H1 (cell line): ENCODE measurements around the gene P2RX2. TPM values are rescaled to one million over a fixed set of nuclear protein-coding genes. Genes with fewer than 3 reads are reported as not detected.

ENCODE experiments used
- CTCF ChIA-PET: fragments of 300-600 bp; sonication (Branson Sonifier 250); formaldehyde crosslinking; loops from one replicate; lab custom pipeline; 2021; ENCODE audit not compliant: partially characterized antibody; lab: Charles Lee
- POLR2A ChIA-PET: fragments of 300-600 bp; sonication (Branson Sonifier 250); formaldehyde crosslinking; loops from one replicate; lab custom pipeline; 2021; ENCODE audit warnings: inconsistent platforms; ENCODE audit not compliant: partially characterized antibody; lab: Charles Lee
- DNase-seq, 2 experiments: peaks; one replicate each; pipeline versions ENCODE4 v3.0.0 to v3.0.0-alpha.2; 2010 to 2022; ENCODE audit warnings: low spot score in 2 of 2, low read depth in 1 of 2, mixed read lengths in 1 of 2
- FAIRE-seq: peaks from 2 replicates; lab custom pipeline; 2011; peaks lifted over from hg19 to GRCh38; lab: Jason Lieb, UNC
- H2AFZ ChIP-seq: 2 replicates; pipeline ENCODE4 v1.8.1; 2012; ENCODE audit warnings: low read length, inconsistent platforms
- H2AK5ac ChIP-seq: 2 replicates; pipeline ENCODE4 v1.6.1; 2013; ENCODE audit warnings: low read depth, low read length
- H2BK120ac ChIP-seq: replicated peaks from 2 replicates; pipeline ENCODE3; 2013; ENCODE audit warnings: low read depth, low read length, inconsistent platforms
- H2BK12ac ChIP-seq: 2 replicates; pipeline ENCODE4 v1.6.1; 2013; ENCODE audit warnings: low read depth, low read length
- H2BK15ac ChIP-seq: 2 replicates; pipeline ENCODE4 v1.6.1; 2013; ENCODE audit warnings: low read length
- H2BK20ac ChIP-seq: 2 replicates; pipeline ENCODE4 v1.6.1; 2013; ENCODE audit warnings: low read length
- H2BK5ac ChIP-seq: 2 replicates; pipeline ENCODE4 v1.6.1; 2013; ENCODE audit warnings: low read depth, low read length
- H3K14ac ChIP-seq: 2 replicates; pipeline ENCODE4 v1.6.1; 2013; ENCODE audit warnings: inconsistent platforms; ENCODE audit not compliant: insufficient read length
- H3K18ac ChIP-seq: 2 replicates; pipeline ENCODE4 v1.6.1; 2013; ENCODE audit warnings: low read length; ENCODE audit errors: extremely low read depth
- H3K23ac ChIP-seq: 2 replicates; pipeline ENCODE4 v1.6.1; 2013; ENCODE audit warnings: inconsistent platforms; ENCODE audit not compliant: insufficient read length
- H3K23me2 ChIP-seq: 2 replicates; pipeline ENCODE4 v1.6.1; 2013; ENCODE audit warnings: low read depth, low read length
- H3K27ac ChIP-seq: 2 replicates; pipeline ENCODE4 v1.6.1; 2011; ENCODE audit warnings: low read depth, low read length, inconsistent platforms
- H3K27me3 ChIP-seq, 4 experiments: replicated peaks in 1 of 4; 1 replicate in 1 of 4; 2 replicates in 3 of 4; pipeline versions ENCODE4 v1.6.1 to v1.8.1; 2011 to 2013; ENCODE audit warnings: low read length in 3 of 4, mild to moderate bottlenecking in 3 of 4, inconsistent platforms in 2 of 4, mixed read lengths in 2 of 4, moderate library complexity in 1 of 4; ENCODE audit not compliant: control insufficient read depth in 3 of 4, insufficient read depth in 3 of 4; ENCODE audit errors: extremely low read depth in 1 of 4
- H3K36me3 ChIP-seq, 4 experiments: 2 replicates each; pipeline versions ENCODE4 v1.6.1 to v1.8.1; 2011 to 2013; ENCODE audit warnings: mild to moderate bottlenecking in 4 of 4, low read length in 3 of 4, moderate library complexity in 2 of 4, control low read depth in 1 of 4, inconsistent platforms in 1 of 4; ENCODE audit not compliant: insufficient read depth in 4 of 4, control insufficient read depth in 2 of 4
- H3K4ac ChIP-seq: replicated peaks from 2 replicates; pipeline ENCODE3; 2013; ENCODE audit warnings: low read length, low read depth, mixed read lengths, inconsistent platforms; ENCODE audit not compliant: insufficient read length
- H3K4me1 ChIP-seq, 4 experiments: replicated peaks in 1 of 4; 1 replicate in 1 of 4; 2 replicates in 3 of 4; pipeline versions ENCODE4 v1.6.1 to v1.8.1; 2011 to 2013; ENCODE audit warnings: low read length in 3 of 4, inconsistent platforms in 2 of 4, mixed read lengths in 1 of 4; ENCODE audit not compliant: insufficient read depth in 4 of 4, control insufficient read depth in 3 of 4
- H3K4me2 ChIP-seq, 2 experiments: 2 replicates each; pipeline versions ENCODE4 v1.6.1 to v1.8.1; 2011 to 2013; ENCODE audit warnings: low read depth in 2 of 2, low read length in 2 of 2, control low read depth in 1 of 2, inconsistent platforms in 1 of 2, mild to moderate bottlenecking in 1 of 2; ENCODE audit not compliant: insufficient read depth in 1 of 2
- H3K4me3 ChIP-seq, 4 experiments: fragments of 200-600, 300-600 bp in 1 of 4; sonication (generic), shearing (Covaris generic), sonication (Bioruptor Twin) in 1 of 4; 2 replicates each; pipeline versions ENCODE4 v1.5.1 to v1.8.1; 2011 to 2016; ENCODE audit warnings: low read length in 4 of 4, low read depth in 3 of 4, control low read depth in 2 of 4, inconsistent platforms in 2 of 4, mild to moderate bottlenecking in 2 of 4, mixed read lengths in 1 of 4, moderate library complexity in 1 of 4; ENCODE audit not compliant: insufficient read depth in 2 of 4; ENCODE audit errors: extremely low read depth in 1 of 4
- H3K56ac ChIP-seq: replicated peaks from 2 replicates; pipeline ENCODE3; 2013; ENCODE audit warnings: low read depth, mild to moderate bottlenecking, mixed read lengths, low read length, inconsistent platforms; ENCODE audit not compliant: insufficient read length
- H3K79me1 ChIP-seq: 2 replicates; pipeline ENCODE4 v1.6.1; 2013; ENCODE audit warnings: low read depth, low read length, control low read depth
- H3K79me2 ChIP-seq, 2 experiments: 2 replicates each; pipeline versions ENCODE4 v1.6.1 to v1.8.1; 2012 to 2013; ENCODE audit warnings: low read length in 2 of 2, mild to moderate bottlenecking in 2 of 2, inconsistent platforms in 1 of 2; ENCODE audit not compliant: insufficient read depth in 2 of 2, control insufficient read depth in 1 of 2
- H3K9ac ChIP-seq, 4 experiments: replicated peaks in 1 of 4; 1 replicate in 1 of 4; 2 replicates in 3 of 4; pipeline versions ENCODE4 v1.6.1 to v1.8.1; 2011 to 2013; ENCODE audit warnings: low read depth in 3 of 4, low read length in 3 of 4, control low read depth in 2 of 4, mild to moderate bottlenecking in 2 of 4, moderate library complexity in 2 of 4, inconsistent platforms in 1 of 4; ENCODE audit errors: extremely low read depth in 1 of 4
- H3K9me3 ChIP-seq, 2 experiments: 2 replicates each; pipeline versions ENCODE4 v1.6.1 to v1.8.1; 2012 to 2013; ENCODE audit warnings: mild to moderate bottlenecking in 2 of 2, moderate library complexity in 2 of 2, control low read depth in 1 of 2, inconsistent platforms in 1 of 2, low read depth in 1 of 2, low read length in 1 of 2, mixed read lengths in 1 of 2; ENCODE audit not compliant: insufficient read depth in 2 of 2
- H4K20me1 ChIP-seq, 2 experiments: replicated peaks in 1 of 2; 2 replicates each; pipeline versions ENCODE3 to v1.8.1; 2011 to 2013; ENCODE audit warnings: inconsistent platforms in 2 of 2, low read length in 2 of 2, mild to moderate bottlenecking in 1 of 2; ENCODE audit not compliant: insufficient read depth in 2 of 2, control insufficient read depth in 1 of 2
- H4K5ac ChIP-seq: 2 replicates; pipeline ENCODE4 v1.6.1; 2013; ENCODE audit warnings: low read length, low read depth, mixed read lengths, inconsistent platforms; ENCODE audit not compliant: insufficient read length
- H4K8ac ChIP-seq: 2 replicates; pipeline ENCODE4 v1.8.0; 2013; ENCODE audit warnings: mild to moderate bottlenecking, moderate library complexity, low read length, inconsistent platforms; ENCODE audit not compliant: insufficient read depth; ENCODE audit errors: extremely low read depth
- H4K91ac ChIP-seq: replicated peaks from 2 replicates; pipeline ENCODE3; 2013; ENCODE audit warnings: low read length, mixed read lengths, inconsistent platforms; ENCODE audit not compliant: insufficient read length
- BCL11A ChIP-seq, 2 experiments: IDR thresholded peaks; one replicate each; pipeline ENCODE4 v1.6.1; 2011; ENCODE audit warnings: low read depth in 2 of 2, low read length in 2 of 2, mild to moderate bottlenecking in 2 of 2
- CTBP2 ChIP-seq: IDR thresholded peaks from 2 replicates; pipeline ENCODE4 v1.7.0; 2011; ENCODE audit warnings: borderline replicate concordance, mild to moderate bottlenecking, moderate library complexity, mixed read lengths, low read length; ENCODE audit not compliant: insufficient read depth, insufficient read length
- HDAC2 ChIP-seq, 2 experiments: fragments of 300-600 bp in 1 of 2; sonication (generic) in 1 of 2; IDR thresholded peaks; 2 replicates each; pipeline ENCODE4 v1.6.1; 2011 to 2012; ENCODE audit warnings: low read depth in 2 of 2, low read length in 2 of 2, mild to moderate bottlenecking in 2 of 2, moderate library complexity in 2 of 2, borderline replicate concordance in 1 of 2, inconsistent platforms in 1 of 2
- PHF8 ChIP-seq: fragments of 200-600 bp; sonication (generic); conservative IDR thresholded peaks from 2 replicates; pipeline ENCODE4 v1.7.1; 2012; ENCODE audit warnings: low read depth, mild to moderate bottlenecking, inconsistent platforms, low read length, moderate library complexity
- POLR2AphosphoS5 ChIP-seq: IDR thresholded peaks from 2 replicates; pipeline ENCODE4 v1.6.1; 2011; ENCODE audit warnings: low read depth, low read length
- RNF2 ChIP-seq: fragments of 200-900, 300-1000 bp; sonication (generic); IDR thresholded peaks from 2 replicates; pipeline ENCODE4 v1.7.1; 2016; ENCODE audit warnings: borderline replicate concordance, low read depth, mild to moderate bottlenecking, antibody characterized with exemption, low read length; ENCODE audit not compliant: poor library complexity, severe bottlenecking; ENCODE audit errors: missing control alignments
- RXRA ChIP-seq: IDR thresholded peaks from 2 replicates; pipeline ENCODE4 v1.6.1; 2011; ENCODE audit warnings: low read depth, mild to moderate bottlenecking, low read length, moderate library complexity; ENCODE audit not compliant: insufficient read depth
- SIX5 ChIP-seq: IDR thresholded peaks from 2 replicates; pipeline ENCODE4 v1.6.1; 2011; ENCODE audit warnings: mild to moderate bottlenecking, low read depth, low read length
- SP4 ChIP-seq: IDR thresholded peaks from 2 replicates; pipeline ENCODE4 v1.6.1; 2012; ENCODE audit warnings: low read length, inconsistent platforms
- SRF ChIP-seq: IDR thresholded peaks from 2 replicates; pipeline ENCODE4 v1.6.1; 2011; ENCODE audit warnings: mild to moderate bottlenecking, low read depth, low read length, moderate library complexity
- WGBS, 2 experiments: shearing (Covaris generic) in 1 of 2; methylation state at CpG; one replicate each; pipeline versions ENCODE4 v1.1.6 to v1.1.7; 2013 to 2015; ENCODE audit warnings: low lambda C conversion rate in 2 of 2, mixed read lengths in 2 of 2, inconsistent platforms in 1 of 2, low coverage in 1 of 2, missing lambda C conversion rate in 1 of 2; ENCODE audit not compliant: insufficient replicate concordance in 2 of 2, insufficient coverage in 1 of 2, insufficient read length in 1 of 2; ENCODE audit errors: extremely low coverage in 1 of 2, missing lambda C conversion rate in 1 of 2; 5-methylcytosine and 5-hydroxymethylcytosine counted together
- polyA plus RNA-seq, 7 experiments: library from polyadenylated mRNA; depleted of rRNA in 3 of 7; stranded (reverse) in 5 of 7; unstranded in 2 of 7; fragments of >200 nt in 5 of 7; fragments of 200-250 nt in 2 of 7; gene quantifications; 1 replicate in 5 of 7; 2 replicates in 1 of 7; 4 replicates in 1 of 7; pipeline versions ENCODE4 v1.2.1 to v1.2.3, GENCODE V29; 2011 to 2013; ENCODE audit warnings: missing spikeins in 2 of 7, mixed read lengths in 2 of 7
- total RNA-seq: library from RNA; stranded (reverse); fragmentation: NEBNext Ultra II Directional; extraction: Animal tissue kit (Norgen Biotek cat#: 25700); gene quantifications from 2 replicates; pipeline ENCODE4 v1.2.1, GENCODE V29; 2021
- TF ChIP-seq, protein P1 (sequence below): IDR thresholded peaks from 2 replicates; pipeline ENCODE4 v1.6.1; 2011; ENCODE audit warnings: low read depth, mild to moderate bottlenecking, low read length; ENCODE audit not compliant: insufficient read depth

P2RX2 gene
- total and polyA plus RNA-seq, 2 of the 8 experiments (the other 6 are each of a cell fraction or from before 2014, with no cell fraction given): 0.84 to 2.2 TPM

DNA sequence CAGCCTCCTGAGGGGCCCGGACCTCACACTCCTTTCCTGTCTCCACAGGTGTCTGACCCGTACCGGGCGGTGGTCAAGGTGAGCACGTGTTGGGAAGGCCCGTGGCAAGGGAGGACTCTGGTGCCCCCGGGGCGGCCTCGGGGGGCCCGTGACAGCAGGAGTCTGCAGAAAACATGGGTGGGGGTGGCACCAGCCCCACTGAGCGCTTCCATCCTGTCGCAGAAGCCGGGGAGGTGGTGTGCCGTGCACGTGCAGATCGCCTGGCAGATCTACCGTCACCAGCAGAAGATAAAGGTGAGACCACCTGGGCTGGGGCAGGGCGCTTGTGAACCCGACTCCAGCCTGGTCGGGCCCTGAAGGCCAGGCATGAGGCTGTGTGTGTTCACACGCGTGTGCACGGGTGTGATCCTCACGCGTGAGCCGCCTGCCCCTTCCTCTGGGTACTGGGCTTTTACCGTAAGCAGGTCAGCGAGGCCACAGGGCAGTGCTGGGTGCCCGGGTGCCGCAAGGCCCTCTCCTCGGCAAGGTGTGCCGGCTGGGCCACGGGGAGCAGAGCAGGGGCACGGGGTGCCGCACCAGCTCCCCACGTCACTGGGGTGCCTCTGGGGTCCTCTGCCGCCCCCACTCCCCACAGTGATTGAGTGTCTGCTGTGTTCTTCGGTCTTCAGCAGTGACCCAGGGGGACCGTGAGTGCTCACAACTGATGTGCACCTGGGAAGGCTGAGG is 44.1 kb upstream of the P2RX2 start:
- Histone ChIP-seq H2AK5ac (no peak overlapping the region), H3K23ac (no peak overlapping the region), H3K27me3 (peaks cover 0 to 2% (median 0%) of the 10 kb centered on the region in 4 experiments; a peak in 2 of 7 replicates), H4K5ac (no peak overlapping the region), H4K8ac (no peak overlapping the region), H3K23me2 (no peaks in the 10 kb centered on the region), H3K4me3 (no peak overlapping the region), H3K4me2 (no peak overlapping the region), H3K9me3 (no peaks in the 10 kb centered on the region), H3K79me2 (no peaks in the 10 kb centered on the region), H4K91ac (no peak overlapping the region), H3K18ac (no peak overlapping the region), H3K4me1 (no peaks in the 10 kb centered on the region), H3K9ac (no peak overlapping the region), H3K4ac (no peak overlapping the region), H2BK5ac (no peak overlapping the region), H3K36me3 (peaks cover 3 to 73% (median 22%) of the 10 kb centered on the region in 4 experiments; a peak in 7 of 8 replicates), H2AFZ (no peak overlapping the region), H2BK20ac (no peak overlapping the region), H2BK120ac (no peak overlapping the region), H4K20me1 (peaks cover 12 to 32% of the 10 kb centered on the region in 2 experiments), H3K79me1 (no peaks in the 10 kb centered on the region), H3K14ac (no peak overlapping the region), H2BK15ac (no peak overlapping the region), H2BK12ac (no peak overlapping the region), H3K56ac (no peak overlapping the region), H3K27ac (no peak overlapping the region)
- CTCF ChIA-PET: interaction anchor here (0.7 kb wide), 1 partner anchor 155 kb away, joined by 3 read pairs; no protein-coding TSS in a partner anchor
- FAIRE-seq: no peak
- DNase-seq: no peak
- WGBS, 2 experiments: 93% methylated on average over 26 of the region's 39 CpGs; no CpG with 5 or more reads in 1 of the 2 experiments
- POLR2A ChIA-PET: interaction anchor here (1.1 to 1.2 kb wide), 2 partner anchors 9 to 11 kb away, joined by 5 to 7 read pairs; no protein-coding TSS in a partner anchor
- TF ChIP-seq, protein P1, sequence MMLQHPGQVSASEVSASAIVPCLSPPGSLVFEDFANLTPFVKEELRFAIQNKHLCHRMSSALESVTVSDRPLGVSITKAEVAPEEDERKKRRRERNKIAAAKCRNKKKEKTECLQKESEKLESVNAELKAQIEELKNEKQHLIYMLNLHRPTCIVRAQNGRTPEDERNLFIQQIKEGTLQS: no peak
- TF ChIP-seq POLR2AphosphoS5: no peak
- TF ChIP-seq RNF2: no peak
- no peak for TF ChIP-seq RXRA
- TF ChIP-seq SIX5: no peak
- TF ChIP-seq CTBP2: no peak
- TF ChIP-seq SRF: no peak
- no peak for TF ChIP-seq BCL11A (IDR thresholded peaks at IDR 0.05; ENCODE audit: low read depth in 2 of 2, low read length in 2 of 2)
- no peak for TF ChIP-seq PHF8
- TF ChIP-seq SP4: no peak
- no peak for TF ChIP-seq HDAC2 (IDR thresholded peaks at IDR 0.05; ENCODE audit: borderline replicate concordance in 1 of 2, low read depth in 2 of 2, low read length in 2 of 2)
